ENCODE results near the gene BOC. TPM values are rescaled to one million over a fixed set of nuclear protein-coding genes. Genes with fewer than 3 reads are reported as not detected.

Gene BOC
- total RNA-seq, 4 donors from 2014 or later: 75.6 to 159 (median 105) TPM

DNA sequence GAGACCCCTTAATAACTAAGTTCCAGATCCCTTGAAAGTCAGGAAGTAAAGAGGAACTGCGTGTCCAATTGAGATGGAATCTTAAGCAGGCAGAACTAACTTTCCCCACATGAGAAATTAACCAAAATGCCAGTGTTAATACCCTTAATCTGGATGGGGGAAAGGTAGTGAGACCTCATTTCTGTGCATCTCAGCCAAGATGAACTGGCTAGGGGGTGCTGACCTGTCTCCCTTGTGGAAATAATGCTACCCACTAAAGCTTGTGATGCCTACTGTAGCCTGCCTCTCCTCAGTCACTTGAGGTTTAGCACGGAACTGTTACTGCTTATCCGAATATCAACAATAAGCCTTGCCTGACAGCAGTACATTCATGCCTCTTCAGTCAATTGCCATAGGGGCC is 15.1 kb downstream of the BOC start:
- 88% methylated on average over 3 of the region's 3 CpGs for whole genome bisulfite sequencing
- peaks cover 5% of the 10 kb centered on the region for H3K36me3 ChIP-seq
- no peak for DNase-seq (ENCODE audit: low spot score in 2 of 2)
- H3K9me3 ChIP-seq: no peaks in the 10 kb centered on the region
- no peak overlapping the region for H3K4me3 ChIP-seq
- H3K27ac ChIP-seq: no peak overlapping the region
- TF ChIP-seq EP300 (IDR thresholded peaks at IDR 0.05): no peak
- no peak for TF ChIP-seq POLR2AphosphoS5 (IDR thresholded peaks at IDR 0.05)
- no peak for TF ChIP-seq POLR2A (IDR thresholded peaks at IDR 0.05)
- TF ChIP-seq, protein P1, sequence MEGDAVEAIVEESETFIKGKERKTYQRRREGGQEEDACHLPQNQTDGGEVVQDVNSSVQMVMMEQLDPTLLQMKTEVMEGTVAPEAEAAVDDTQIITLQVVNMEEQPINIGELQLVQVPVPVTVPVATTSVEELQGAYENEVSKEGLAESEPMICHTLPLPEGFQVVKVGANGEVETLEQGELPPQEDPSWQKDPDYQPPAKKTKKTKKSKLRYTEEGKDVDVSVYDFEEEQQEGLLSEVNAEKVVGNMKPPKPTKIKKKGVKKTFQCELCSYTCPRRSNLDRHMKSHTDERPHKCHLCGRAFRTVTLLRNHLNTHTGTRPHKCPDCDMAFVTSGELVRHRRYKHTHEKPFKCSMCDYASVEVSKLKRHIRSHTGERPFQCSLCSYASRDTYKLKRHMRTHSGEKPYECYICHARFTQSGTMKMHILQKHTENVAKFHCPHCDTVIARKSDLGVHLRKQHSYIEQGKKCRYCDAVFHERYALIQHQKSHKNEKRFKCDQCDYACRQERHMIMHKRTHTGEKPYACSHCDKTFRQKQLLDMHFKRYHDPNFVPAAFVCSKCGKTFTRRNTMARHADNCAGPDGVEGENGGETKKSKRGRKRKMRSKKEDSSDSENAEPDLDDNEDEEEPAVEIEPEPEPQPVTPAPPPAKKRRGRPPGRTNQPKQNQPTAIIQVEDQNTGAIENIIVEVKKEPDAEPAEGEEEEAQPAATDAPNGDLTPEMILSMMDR (IDR thresholded peaks at IDR 0.05): no peak
- peaks cover 51% of the 10 kb centered on the region for H3K4me1 ChIP-seq
- H3K27me3 ChIP-seq: no peaks in the 10 kb centered on the region

DNA sequence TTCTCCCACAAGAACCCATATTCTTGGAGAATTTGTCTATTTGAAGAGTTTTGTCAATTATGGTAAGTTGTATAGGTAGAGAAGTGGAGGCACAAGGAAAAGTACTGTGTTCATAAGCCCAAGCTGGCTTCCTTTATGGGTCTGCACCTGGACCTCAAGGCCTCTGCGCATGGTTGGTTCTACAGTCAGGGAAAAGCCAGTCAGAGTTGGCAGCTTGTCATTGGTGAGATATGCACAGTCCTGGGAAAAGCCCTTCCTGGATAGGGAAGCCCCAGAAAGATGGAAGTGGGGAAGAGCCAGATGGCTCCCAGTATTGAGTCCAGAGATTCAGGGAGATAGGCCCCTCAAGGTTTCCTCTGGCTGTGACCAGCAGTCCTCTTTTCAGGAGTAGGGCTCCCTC is 15.8 kb downstream of the BOC start:
- peaks cover 51% of the 10 kb centered on the region for H3K4me1 ChIP-seq
- no peaks in the 10 kb centered on the region for H3K27me3 ChIP-seq
- no peak for DNase-seq (ENCODE audit: low spot score in 2 of 2)

DNA sequence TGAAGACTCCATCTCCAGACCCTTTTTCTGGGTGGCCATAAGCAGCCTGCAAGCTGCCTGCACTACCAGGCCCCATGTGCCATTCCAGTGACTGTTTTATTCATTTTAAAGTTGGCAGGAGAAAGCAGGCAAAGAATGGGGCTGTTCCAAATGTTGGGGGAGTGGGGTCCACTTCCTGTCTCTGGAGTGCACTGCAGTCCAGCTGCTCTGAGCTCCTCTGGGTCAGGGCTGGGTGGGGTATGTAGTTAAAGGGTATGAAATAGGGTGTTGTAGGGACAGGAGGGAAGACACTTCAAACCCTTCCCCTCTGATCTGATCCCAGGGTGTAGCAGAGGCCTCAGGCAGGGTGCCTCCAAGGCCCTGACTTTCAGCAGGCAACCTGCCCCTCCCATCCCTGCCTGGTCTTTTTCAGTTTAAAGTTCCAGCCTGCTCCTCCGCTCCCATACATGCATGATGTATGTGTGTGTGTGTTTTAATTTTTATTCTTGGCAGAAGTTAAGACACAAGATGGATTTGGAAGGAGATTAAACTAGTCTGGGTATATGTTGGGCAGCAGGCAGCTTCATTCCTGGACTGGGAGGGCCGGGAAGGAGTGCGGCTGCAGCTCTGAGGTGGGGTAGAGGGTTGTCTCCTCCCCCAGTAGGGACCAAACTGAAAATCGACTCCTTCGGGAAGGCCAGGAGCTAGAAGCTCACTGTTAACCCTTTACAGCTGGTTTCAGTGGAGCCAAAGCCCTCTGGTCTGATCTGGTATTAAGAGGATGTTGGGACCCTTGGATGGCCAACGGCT is 17.3 kb downstream of the BOC start:
- H3K9me3 ChIP-seq: no peaks in the 10 kb centered on the region
- DNase-seq (ENCODE audit: low spot score in 2 of 2): no peak
- 34% methylated on average over 5 of the region's 6 CpGs for WGBS
- peak overlapping the region; percentile 31 for H3K27ac ChIP-seq
- no peak overlapping the region for H3K4me3 ChIP-seq
- TF ChIP-seq, protein P1 (IDR thresholded peaks at IDR 0.05): no peak
- TF ChIP-seq POLR2A (IDR thresholded peaks at IDR 0.05) (no peak), EP300 (IDR thresholded peaks at IDR 0.05) (no peak), POLR2AphosphoS5 (IDR thresholded peaks at IDR 0.05) (no peak)
- H3K4me1 ChIP-seq: peaks cover 53% of the 10 kb centered on the region
- H3K27me3 ChIP-seq: no peaks in the 10 kb centered on the region
- H3K36me3 ChIP-seq: peaks cover 7% of the 10 kb centered on the region

More for the DNA sequence above, 15.8 kb downstream of the BOC start:
- Histone ChIP-seq H3K9me3 (no peaks in the 10 kb centered on the region), H3K36me3 (peaks cover 5% of the 10 kb centered on the region), H3K4me3 (no peak overlapping the region), H3K27ac (no peak overlapping the region)
- 75% methylated on average over 1 of the region's 1 CpG for WGBS
- TF ChIP-seq, protein P1 (IDR thresholded peaks at IDR 0.05): no peak
- TF ChIP-seq POLR2A (IDR thresholded peaks at IDR 0.05): no peak
- TF ChIP-seq POLR2AphosphoS5 (IDR thresholded peaks at IDR 0.05): no peak
- TF ChIP-seq EP300 (IDR thresholded peaks at IDR 0.05): no peak

DNA sequence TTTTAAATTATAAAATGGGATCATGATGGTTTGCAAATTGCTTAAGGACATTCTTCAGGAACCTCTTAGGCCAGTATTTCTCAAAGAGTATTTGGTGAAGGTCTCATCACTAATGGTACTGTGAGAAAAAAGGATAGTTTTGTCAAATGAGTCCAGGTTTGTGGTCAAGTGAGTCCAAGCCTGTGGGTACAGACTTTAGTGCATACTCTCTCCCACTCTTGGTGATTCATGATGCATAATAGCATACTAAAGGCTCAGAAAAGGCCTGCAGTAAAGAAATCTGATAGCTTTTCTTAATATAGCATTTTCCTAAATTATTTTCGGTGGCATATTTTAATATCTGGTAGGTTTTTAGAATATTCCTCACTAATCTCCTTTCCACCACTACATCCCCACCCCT is 20.0 kb downstream of the BOC start:
- H3K9me3 ChIP-seq: no peaks in the 10 kb centered on the region
- H3K4me3 ChIP-seq: no peak overlapping the region
- no peaks in the 10 kb centered on the region for H3K27me3 ChIP-seq
- peaks cover 63% of the 10 kb centered on the region for H3K4me1 ChIP-seq
- H3K36me3 ChIP-seq: peaks cover 7% of the 10 kb centered on the region
- no peak for TF ChIP-seq POLR2A (IDR thresholded peaks at IDR 0.05)
- no peak for TF ChIP-seq EP300 (IDR thresholded peaks at IDR 0.05)
- TF ChIP-seq, protein P1 (IDR thresholded peaks at IDR 0.05): no peak
- no peak for TF ChIP-seq POLR2AphosphoS5 (IDR thresholded peaks at IDR 0.05)
- DNase-seq (ENCODE audit: low spot score in 2 of 2): no peak
- WGBS: 48% methylated on average over 1 of the region's 1 CpG
- peak overlapping the region; percentile 55 for H3K27ac ChIP-seq

DNA sequence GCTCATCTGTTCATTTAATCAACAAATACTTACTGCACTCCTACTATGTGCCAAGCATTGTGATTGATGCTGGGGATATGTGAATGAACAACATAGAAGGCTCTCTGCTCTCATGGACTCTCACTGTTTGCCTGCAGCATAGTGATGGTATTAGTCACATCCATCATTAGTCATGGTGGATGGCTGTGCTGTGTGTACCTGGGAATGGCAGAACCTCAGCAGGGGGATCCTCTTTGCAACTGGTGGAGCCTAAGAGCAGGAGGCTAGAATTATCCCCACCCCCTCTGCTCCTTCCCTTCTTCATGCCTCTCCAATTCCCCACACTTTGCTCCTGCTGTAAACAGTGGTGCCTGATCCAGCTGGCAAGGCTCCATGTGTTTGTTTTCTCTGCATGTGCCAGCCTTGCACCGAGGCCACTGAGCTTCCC is 20.5 kb downstream of the BOC start:
- Histone ChIP-seq H3K27ac (peak overlapping the region; percentile 55), H3K9me3 (no peaks in the 10 kb centered on the region), H3K4me3 (no peak overlapping the region), H3K36me3 (peaks cover 7% of the 10 kb centered on the region), H3K27me3 (no peaks in the 10 kb centered on the region), H3K4me1 (peaks cover 63% of the 10 kb centered on the region)
- TF ChIP-seq, protein P1 (IDR thresholded peaks at IDR 0.05): no peak
- no peak for TF ChIP-seq POLR2A (IDR thresholded peaks at IDR 0.05)
- TF ChIP-seq POLR2AphosphoS5 (IDR thresholded peaks at IDR 0.05): no peak
- TF ChIP-seq EP300 (IDR thresholded peaks at IDR 0.05): no peak
- DNase-seq (ENCODE audit: low spot score in 2 of 2): no peak
- WGBS: 11% methylated on average over 1 of the region's 1 CpG
